GM18526 (cell line): ENCODE results near the gene RALGDS.

ENCODE experiments used
- POLR2A ChIP-seq: IDR thresholded peaks from 3 replicates; pipeline ENCODE4 v1.6.1; 2011; ENCODE audit not compliant: insufficient read length; ENCODE audit errors: extremely low read depth

The RALGDS gene

DNA sequence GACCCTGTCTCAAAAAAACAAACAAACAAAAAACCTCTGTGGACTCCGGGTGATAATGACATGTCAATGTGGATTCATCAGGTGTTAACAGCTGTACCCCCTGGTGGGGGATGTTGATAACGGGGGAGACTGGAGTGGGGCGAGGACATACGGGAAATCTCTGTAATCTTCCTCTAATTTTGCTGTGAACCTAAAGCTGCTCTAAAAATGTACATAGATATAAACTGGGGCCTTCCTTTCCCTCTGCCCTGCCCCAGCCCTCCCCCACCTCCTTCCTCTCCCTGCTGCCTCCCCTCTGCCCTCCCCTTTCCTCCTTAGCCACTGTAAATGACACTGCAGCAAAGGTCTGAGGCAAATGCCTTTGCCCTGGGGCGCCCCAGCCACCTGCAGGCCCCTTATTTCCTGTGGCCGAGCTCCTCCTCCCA is 60.6 kb downstream of the RALGDS start:
- TF ChIP-seq POLR2A = no peak

GRCh38 chr9:133059623-133060022 is 61.4 kb downstream of the RALGDS start:
- TF ChIP-seq POLR2A = no peak

DNA sequence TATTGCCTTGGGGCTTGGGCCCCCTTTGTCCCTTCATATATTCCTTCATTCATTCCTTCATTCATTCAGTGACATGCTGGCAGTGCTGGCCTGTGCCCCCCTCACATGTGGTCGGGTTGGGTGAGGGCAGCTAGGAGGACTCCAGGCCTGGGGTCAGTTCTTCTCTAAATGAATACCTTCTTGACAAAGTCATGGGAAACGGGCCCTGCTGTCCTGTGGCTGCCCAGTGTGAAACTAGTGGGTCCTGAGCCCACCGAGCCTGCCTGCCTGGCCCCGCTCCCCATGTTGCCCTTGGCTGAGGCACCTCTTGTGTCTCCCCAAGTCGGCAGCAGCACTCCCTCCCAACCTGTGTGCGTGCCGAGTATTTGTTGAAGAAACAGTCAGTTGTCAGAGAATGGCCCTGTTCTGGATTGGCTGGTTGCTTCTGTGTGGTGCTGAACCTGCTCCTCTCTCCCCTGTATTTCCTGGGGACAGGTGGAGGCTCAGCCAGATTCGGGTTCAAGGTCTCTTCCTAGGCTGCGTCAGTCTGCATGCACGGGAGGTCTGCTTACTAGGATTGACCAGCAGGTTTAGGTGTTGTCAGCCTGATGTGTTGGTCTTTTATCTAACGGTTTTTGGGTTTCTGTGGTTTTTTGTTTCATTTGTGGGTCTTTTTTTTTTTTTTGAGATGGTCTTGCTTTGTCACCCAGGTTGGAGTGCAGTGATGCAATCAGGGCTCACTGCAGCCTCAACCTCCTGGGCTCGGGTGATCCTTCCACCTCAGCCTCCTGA is 62.3 kb downstream of the RALGDS start:
- no peak for TF ChIP-seq POLR2A

DNA sequence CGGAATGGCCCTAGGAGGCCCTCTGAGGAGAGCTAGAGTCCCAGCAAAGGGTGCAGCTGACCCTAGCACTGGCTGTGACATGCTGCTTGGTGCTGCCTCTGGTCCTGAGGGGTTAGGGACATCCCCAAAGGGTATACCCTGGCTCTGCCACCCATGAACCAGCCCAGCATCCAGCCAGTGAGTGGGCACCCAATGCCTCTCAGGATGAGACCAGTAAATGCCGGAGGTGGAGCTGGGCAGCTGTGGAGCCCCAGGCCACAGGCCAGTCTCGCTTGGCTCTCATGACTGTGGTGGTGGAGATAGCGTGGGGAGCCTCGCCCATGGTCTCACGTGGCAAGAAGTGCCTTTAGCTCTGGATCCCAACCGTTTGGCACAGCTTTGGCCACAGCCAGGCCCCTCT is 63.0 kb downstream of the RALGDS start:
- no peak for TF ChIP-seq POLR2A

- no peak for TF ChIP-seq POLR2A
Measured at GRCh38 chr9:133057553-133057952, 63.5 kb downstream of the RALGDS start.

DNA sequence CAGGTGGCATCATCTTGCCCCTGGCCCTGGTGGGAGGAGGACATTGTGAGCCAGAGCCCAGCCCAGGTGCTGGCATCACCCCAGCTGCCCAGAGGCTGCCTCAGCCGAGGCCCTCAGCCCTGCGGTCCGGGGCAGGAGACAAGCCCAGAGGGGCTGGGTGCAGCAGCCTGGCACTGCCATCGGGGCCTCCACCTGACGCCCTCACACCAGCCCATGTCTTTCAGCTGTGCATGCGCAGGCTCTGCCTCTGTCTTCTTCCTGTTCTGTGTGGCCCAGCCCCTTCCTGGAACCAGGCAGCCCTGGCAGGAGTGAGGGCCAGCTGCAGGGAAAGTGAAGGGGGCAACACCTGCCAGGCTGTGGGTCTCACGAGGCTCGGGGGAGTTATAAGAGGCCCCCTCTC is 64.0 kb downstream of the RALGDS start:
- no peak for TF ChIP-seq POLR2A

DNA sequence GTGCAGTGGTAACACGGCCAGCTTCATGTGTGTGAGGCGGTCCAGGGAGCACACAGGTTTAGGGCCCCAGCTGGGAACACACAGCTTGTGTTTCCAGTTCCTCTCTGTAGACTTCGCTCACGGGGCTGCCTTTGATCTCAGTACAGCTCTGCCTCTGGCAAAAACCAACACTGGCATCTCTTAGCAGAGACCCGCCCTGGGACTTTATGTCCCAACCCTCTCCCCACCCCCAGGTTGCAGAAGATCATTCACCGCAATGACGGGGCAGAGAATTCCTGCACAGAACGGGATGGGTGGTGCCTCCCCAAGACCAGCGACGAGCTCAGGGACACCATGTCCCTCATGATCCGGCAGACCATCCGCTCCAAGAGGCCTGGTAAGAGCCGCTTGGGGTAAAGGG is 64.5 kb downstream of the RALGDS start:
- TF ChIP-seq POLR2A = no peak

DNA sequence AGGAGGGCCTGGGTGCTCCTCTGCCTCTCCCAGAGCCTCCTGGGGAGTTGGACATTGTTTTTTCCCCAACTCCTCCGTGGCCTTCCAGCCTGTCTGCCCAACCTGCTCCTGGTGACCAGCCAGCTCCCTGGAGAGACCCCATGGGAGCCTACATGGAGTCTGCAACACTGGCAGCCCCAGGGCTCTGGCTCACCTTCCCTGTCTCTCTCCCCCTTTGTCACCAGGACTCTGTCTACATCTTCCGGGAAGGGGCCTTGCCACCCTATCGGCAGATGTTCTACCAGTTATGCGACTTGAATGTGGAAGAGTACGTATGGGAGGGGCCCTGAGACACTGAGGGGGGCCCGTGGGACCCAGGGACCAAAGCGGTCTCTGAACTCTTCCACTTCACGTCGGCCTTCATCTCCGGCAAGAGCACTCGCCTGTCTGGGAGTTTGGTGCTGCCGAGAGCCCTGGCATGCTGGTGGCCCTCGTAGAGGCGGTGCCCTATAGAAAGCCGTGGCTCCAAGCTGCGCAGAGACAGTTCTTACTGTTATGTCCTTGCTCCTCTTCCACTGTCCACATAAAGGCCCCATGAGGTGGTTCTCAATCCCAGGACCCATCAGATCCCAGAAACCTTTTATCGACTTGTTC is 65.1 kb downstream of the RALGDS start:
- no peak for TF ChIP-seq POLR2A

DNA sequence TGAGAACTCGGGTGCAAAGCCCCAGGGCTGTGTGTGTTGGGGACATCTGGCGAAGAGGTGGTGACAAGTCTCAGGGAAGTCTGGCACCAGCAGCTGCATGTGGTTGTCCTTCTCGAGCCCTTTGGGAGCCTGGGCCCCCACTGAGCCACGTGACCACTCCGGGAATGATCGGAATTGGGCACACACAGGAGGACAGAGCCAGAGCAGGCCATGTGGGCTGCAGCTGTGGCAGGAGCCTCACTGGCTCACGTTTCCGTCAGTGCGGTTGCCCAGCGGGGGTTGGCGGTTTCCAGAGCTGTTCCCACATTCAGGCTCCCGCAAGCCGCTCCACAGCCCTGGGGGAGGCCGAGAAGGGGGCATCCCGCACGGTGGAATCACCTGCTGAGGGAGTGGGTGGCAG is 66.1 kb downstream of the RALGDS start:
- TF ChIP-seq POLR2A = no peak

- no peak for TF ChIP-seq POLR2A
Measured at GRCh38 chr9:133054194-133054890, 66.7 kb downstream of the RALGDS start.

- no peak for TF ChIP-seq POLR2A
Measured at GRCh38 chr9:133051966-133052539, 69.0 kb downstream of the RALGDS start.

DNA sequence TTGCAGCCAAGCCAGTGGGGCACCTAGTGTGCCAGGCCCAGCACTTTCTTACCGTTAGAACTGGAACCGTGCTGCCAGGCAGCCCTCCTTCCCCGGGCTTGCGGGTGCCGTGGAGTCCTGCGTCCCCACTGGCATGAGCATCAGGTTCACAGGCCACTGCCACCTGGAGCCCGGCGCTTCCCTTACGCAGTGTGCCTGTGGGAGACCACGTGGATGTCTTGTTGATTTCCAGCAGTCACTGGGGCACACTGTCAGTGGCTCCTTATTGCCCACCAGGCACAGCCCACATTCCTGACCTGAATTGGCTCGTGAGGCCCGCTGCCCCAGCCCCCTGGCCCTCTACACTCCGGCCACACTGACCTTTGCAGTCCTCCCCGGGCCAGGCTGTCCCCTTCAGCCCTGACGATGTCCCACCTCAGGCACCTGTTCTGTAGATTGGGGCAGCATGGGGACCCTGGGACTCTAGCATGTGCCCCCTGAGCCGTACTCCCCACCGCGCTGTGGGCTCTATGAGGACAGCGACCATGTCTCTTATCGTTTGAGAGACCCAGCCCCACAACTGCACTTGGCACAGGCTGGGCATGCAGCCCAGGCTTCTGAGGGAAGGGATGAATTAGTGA is 69.6 kb downstream of the RALGDS start:
- TF ChIP-seq POLR2A = no peak

GRCh38 chr9:133050781-133051180 is 70.3 kb downstream of the RALGDS start:
- TF ChIP-seq POLR2A = no peak

GRCh38 chr9:133050142-133050541 is 70.9 kb downstream of the RALGDS start:
- TF ChIP-seq POLR2A = no peak

- no peak for TF ChIP-seq POLR2A
Measured at GRCh38 chr9:133049043-133049442, 72.0 kb downstream of the RALGDS start.
